Stimulated activated CD4-positive, alpha-beta T cell treated with anti-CD3 and anti-CD28 coated beads, Interleukin-4, amount 100 ng/mL, for 24 hours (primary cell): ENCODE results near the gene NT5DC3.

Experiments used
- DNase-seq: peaks from one replicate; pipeline ENCODE4 v3.0.0-alpha.2; 2020

NT5DC3 gene

DNA sequence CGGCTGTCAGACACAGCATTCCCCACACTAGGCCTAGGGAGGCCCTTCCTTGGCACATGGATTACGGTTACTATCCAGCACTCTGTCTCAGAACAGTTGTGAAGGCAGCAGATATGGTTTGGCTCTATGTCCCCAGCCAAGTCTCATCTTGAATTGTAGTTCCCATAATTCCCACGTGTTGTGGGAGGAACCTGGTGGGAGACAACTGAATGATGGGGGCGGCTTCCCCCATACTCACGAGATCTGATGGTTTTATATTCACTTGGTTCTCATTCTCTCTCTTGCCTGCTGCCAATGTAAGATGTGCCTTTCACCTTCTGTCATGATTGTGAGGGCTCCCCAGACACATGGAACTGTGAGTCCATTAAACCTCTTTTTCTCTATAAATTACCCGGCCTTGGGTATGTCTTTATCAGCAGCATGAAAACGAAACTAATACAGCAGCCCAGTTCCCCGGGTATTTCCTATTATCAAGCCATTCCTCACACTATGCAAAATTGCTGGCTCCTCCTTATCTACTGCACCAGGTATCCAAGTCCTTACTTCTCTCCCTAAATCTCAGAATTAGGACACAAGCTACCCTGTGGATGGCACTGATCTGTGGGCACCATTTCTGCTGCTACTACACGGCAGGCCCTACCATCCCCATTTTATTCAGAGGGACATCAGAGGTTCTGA is 33.3 kb downstream of the NT5DC3 start:
- DNase-seq, result no peak

DNA sequence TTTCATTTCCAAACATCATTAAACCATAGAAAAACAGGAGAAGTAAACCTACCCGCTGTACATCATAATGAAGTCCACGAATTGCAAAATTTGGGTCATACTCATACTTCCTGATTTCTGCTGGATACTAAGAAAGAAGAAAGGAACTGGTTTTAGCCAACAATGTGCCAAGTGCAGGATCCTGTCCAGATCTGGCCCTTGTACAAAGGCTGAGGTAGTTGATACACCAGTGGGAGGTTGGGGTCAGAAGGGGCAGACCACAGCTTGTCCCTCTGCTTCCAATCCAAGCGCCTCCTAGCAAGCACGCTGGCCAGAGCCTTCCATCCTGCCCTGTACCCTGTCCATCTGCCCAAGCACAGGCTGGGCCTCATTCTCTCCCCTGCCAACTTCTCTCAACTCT is 34.2 kb downstream of the NT5DC3 start:
- DNase-seq, result no peak

DNA sequence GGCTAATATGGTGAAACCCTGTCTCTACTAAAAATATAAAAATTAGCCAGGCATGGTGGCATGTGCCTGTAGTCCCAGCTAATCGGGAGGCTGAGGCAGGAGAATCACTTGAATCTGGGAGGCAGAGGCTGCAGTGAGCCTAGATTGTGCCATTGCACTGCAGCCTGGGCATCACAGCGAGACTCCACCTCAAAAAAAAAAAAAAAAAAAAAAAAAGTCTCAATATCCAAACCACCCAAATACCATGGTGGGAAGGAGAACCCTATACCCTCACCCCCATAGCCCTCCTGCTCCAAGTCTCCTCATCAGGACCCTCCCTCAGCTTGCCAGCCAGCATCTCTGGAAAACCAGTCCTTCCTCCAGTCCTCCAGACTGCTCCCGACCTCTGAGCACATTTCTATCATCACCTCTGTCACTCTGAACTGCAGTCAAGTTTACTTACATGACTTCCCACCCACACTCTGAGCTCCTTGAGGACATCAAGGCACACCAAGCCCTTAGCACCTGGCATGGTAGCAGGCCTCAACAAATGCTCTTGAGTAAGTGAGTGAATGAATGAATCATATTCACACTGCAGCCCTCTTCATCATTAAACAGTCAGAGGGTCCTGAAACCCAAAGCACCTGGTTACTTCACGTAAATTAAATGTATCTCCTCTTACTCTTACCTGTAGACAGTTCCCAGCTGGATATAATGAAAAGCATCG is 35.2 kb downstream of the NT5DC3 start:
- no peak for DNase-seq

DNA sequence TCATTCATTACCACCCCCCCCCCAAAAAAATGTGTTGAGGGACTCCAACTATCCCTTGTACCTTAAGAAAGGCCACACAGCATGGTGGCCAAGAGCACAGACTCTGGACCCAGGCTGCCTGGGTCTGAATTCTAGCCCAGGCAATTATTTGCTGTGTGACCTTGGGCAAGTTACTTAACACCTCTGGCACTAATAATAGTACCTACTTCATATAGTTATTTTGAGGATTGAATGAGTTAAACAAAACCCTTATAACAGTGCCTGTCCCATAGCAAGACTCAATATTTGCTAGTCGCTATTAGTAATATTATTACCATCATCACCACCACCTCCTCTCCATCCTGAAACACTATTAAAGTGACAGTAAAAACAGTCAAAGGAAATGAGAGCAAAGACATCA is 37.2 kb downstream of the NT5DC3 start:
- no peak for DNase-seq

DNA sequence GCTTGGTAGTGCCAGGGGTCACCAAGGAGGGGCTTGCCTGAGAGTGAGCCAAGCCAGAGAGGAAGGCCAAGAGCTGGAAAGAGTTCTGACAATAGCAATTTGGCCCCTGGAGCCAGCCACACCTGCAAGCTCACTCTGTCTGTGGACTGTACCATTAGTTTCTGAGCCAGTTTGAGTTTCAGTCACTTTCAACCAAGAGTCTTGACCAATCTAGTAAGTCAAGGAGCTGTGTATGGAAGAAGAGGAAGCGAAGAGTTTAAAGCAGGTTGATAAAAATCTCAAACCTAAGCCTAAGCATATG is 38.5 kb downstream of the NT5DC3 start:
- no peak for DNase-seq

DNA sequence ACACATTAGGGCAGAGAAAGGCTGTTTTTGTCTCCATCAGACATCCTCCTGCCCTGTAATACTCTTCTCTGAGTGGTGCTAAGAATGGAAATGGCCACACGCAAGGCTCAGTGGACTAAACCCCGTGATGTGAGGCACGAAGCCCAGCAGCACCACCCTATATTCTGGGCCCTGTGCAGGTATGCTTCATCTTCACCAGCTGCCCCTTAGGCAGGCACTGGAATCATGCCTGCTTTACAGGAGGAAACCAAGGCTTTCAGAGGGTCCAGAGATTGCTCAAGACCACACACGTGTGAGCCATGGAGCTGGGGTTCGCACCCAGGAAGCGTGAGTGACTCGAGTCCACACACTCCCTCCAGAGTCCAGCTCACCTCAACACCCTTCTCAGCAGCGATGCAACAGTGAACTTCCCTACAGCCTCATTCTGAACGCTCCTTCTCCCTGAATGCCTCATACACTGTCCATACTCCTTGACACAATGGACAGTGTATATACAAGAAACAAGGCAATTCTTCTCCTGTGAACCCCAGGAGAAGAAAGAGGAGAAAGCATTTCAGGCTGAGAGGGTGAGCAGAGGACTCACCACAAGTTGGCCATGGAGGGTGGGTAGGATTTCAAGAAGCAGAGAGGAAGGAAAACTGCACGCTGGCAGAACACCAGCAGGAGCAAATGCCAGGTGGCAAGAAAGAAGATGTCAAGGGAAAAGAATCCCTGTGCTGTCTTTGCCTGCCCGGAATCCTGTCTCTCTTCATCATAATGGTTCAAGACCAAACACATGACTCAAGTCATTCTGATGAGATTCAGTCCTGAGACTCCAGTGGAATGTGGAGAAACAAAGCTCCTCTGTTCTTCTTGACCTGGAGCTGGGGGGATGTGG is 39.1 kb downstream of the NT5DC3 start:
- DNase-seq, result no peak

DNA sequence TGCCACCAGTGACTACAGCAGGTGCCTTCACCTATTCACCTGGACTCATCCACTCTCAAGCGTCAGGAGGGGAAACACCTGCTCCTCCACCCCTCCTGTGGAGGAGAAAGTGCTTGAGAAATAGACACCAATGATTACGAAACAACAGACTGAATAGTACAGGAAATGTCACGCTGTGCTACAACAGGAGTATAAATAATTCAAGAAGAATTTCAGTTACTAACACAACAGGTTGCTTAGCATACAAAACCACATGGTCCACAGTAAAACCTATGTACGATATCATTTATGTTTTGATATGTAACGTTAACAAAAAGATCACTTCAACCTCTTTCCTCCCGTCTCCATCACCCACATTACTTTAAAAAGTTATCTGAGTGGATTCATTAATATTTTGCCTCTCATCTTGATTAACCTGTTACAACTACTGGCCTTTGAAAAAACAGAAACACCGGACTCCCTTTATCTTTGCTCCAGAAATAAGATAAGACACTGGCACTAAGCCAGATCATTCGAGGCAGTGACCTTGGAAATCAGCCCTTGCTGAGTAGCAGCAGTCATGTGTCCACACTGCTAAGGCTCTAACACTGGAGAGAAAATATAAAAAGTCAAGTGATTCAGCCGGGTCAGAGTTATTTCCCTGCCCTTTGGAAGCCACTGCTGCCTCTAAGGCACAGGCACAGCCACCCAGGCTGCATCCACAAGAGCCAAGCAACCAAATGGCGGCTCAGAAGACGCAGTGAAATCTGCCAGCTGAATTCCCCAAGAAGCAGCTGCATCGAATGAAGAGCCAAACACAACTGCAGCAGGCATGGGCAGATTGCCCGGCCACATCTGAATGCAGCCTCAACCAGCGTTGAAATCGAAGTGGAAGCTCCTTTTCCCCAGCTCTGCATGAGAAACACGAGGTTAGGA is 40.9 kb downstream of the NT5DC3 start:
- DNase-seq, result no peak

DNA sequence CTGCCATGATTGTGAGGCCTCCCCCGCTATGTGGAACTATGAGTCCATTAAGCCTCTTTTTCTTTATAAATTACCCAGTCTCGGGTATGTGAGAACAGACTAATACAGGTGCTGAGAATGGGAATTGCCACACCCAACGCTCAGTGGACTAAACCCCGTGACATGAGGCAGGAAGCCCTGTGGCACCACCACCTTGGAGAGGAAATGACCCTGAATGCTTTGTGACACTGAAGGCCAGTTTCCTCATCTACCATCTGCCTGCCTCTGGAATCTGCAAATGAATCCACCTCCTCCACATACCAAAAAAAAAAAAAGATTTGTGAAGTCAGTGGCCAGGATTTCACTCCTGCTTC is 41.6 kb downstream of the NT5DC3 start:
- DNase-seq, result no peak

DNA sequence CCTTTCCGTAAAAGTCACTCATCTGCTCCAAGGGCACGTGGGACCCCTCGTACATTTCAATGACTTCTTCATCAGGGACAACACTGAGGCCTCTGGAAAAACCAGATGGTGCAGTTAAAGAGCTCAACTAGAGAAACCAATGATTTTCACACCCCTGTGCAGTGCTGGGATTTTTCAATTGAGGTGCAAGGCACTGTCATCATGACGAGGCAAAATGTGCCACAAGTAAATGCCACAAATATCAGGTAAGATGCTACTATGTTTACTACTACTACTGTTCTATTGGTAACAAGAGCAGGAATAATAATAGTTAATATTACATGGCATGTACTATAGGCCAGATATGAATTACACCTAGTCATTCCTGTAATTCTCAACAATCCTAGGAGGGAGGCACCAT is 42.4 kb downstream of the NT5DC3 start:
- DNase-seq, result no peak

DNA sequence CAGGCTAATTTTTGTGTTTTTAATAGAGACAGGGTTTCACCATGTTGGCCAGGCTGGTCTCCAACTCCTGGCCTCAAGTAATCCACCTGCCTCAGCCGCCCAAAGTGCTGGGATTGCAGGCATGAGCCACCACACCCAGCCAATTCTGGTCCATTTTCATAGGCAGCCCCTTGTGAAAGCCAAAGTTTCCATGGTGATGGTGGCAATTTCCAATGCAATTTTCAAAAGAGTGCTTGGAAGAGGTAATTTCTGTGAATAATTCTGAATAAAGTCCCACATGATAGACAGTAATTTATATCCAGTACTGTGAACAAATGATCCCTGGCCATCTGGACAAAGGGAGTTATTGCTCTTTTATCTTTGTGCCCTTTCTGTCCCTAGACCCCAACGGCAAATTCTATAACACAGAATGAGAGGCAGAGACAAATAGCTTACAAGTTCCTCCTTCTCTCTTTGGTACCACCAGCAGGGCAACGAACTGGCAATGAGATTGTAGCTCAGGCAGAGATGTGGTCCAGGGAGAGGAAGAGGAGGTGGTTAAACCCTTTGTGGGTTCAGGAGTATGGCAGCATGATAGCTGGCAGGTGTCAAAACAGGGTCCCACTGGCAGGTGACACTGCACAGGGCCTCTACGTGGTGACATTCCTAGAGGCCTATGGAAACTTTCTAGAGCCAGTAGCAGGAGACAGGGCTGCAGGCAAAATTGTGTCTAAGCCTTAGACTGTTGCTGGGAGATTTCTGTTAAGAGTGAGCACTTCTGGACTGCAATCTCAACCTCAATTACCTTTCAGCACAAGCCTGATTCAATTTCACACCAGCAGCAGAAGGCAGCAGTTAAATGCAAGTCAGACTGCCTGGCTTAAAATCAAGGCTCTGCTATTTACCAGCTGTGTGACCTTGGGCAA is 46.5 kb downstream of the NT5DC3 start:
- DNase-seq, result no peak

DNA sequence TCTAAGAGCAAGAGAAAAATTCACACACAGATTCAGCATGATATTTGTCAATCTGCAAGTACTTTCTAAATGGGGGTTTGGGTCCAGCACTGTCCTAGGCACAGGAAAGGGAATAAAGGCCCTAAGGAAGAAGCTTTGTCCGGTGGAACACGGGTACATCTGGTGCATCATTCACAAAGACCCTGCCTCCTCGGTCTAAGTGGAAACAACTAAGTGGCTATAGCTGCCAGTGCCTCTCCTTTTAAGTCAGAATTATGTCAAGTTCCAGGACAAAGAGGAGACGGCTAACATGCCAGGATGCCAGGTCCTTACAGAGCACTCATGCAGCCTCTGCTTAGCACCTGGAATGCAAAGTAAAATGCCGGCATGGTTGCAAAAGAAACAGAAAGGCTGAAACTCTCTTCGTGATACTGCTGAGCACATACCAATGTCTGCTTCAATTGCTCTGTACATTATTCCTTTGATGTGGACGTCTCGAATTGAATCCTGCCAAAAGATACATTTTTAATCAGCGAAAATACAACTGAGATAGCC is 47.5 kb downstream of the NT5DC3 start:
- DNase-seq, result no peak

DNA sequence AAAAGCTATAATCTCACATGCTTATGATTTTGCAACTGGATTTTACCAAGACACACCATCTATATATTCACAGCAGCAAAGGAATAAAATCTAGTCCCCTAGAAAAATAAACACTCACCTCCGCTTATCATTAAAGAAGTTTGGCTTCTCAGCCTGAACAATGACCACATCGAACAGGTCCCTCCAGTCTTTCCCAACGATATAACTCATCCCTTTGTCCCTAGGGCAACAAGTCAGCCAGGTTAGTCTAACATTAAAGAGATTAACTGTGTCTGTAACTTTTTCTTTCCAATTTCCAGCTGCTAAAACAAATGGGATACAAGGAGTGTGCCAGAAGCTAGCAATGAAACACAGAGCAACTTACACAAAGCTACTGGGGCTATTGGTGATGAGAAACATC is 48.0 kb downstream of the NT5DC3 start:
- no peak for DNase-seq

DNA sequence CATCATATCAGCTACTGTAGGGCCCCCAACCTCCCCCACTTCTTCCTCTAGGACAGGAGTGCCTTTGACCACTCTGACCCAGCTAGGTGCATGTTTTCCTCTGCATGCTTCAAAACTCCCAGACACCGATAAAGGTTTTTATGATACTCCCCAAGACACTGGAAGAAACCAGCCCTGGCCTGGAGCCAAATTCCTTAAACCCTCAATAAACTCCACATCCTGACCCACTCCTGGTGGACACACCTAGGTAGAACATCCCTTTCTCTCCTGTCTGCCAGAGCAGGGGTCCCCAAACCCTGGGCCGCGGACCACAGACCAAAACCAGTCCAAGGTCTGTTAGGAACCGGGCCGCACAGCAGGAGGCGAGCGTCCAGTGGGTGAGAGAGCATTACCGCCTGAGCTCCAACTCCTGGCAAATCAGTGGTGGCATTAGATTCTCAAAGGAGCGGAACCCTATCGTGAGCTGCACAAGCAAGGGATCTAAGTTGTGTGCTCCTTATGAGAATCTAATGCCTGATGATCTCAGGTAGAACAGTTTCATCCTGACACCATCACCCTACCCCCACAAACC is 49.6 kb downstream of the NT5DC3 start:
- DNase-seq, result no peak

DNA sequence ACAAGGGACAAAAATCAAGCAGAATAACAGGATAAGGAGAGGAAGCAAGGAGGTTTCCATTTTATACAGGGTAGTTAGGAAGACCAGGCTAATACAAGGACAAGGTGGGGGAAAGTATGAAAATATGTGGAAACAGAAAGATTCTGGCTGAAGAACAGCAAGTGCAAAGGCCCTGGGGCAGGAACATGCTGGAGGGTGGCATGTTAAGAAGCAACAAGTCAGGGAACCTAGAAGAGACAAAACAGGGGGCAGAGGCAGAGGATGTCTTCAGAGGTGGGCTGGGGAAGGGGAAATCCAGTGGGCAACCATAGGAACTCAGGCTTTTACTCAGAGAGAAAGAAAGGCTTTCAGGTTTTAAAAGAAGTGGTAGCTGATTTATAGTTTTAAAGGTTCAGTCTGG is 54.8 kb downstream of the NT5DC3 start:
- no peak for DNase-seq

DNA sequence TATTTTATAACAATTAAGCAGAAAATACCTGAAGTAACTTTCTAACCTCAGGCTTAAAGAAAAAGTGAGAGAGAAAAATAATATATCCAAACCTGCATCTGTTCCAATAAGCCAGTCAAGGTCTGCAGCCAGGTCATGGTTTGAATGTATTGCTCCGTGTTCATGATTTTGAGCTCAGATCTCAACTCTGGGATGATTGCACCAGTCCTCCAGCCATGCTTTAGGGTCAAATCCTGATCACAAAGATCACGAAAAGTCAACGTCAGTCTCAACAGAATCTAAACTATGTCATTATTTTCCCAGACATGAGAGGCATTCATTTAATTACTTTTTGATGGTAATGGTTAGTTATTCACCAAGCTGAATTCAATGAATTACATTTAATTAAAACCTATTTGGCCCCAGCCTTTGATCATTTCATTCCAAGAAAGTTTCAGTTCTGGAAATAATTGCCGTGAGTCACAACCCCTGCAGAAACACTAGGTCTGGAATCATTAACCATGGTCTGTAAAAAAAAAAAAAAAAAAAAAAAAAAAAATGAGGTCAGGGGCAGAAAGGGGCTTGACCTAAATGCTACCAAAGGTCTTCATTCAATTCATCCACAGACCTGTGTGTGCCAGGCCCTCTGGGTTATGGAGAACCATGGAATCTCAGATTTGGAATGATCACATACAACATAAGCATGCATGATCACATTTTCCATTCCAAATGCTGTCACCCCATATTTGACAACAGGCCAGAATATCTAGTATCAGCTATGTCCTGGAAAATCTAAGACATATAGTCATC is 55.6 kb downstream of the NT5DC3 start:
- DNase-seq, result no peak

DNA sequence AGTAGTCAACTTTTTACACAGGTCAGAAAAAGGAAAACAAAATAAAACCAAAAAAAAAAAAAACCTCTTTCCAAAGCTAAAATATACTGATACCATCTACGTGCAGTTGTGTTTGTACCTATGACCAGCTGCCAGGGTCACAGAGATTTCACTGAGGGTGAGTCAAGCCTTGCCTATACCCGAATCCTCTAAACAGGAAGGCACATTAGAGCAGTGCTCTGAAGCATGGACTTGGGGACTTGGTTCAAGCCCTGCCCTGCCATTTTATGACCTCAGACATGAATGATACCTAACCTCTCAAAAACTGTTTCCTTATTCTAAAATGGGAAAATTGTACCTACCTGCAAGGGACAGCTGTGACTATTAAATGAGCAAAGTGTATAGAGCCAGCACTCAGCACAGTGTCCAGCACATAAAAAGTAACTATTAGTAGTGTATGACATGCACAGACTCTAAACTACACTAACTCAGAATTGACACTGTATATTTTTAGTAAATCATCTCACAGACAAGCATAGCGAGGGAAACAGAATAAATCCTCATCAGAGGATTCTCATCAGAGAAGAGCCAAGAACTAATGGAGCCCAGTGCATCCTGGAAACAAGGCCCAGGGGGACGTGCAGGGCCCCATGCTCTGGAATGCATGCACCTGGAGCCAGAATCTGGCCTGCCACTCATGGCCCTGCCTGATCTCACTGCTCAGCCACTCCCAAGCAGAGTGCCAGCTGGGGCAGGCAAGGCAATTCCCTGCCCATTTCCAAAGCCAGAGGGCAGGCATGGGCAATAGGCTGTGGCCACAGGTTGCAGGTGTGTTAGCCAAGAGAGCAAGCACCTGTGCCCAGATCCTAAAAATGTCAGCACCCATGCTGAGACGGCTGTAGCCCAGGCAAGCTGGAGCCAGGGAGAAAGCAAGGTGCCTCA is 57.0 kb downstream of the NT5DC3 start:
- no peak for DNase-seq

DNA sequence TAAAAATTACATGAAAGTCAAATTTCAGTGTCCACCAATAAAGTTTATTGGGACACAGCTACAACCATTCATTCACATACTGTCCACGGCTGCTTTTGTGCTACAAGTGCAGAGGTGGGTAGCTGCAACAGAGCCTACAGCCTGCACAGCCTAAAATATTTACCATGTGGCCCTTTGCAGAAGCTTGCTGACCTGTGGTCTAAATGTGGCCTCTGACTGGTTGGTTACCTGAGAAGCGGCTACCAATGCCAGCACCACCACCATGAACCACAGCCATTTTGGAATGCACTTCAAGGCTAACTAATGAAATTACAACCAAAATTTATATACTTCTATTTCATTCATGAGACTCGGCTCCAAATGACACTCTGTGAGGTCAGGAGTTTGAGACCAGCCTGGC is 58.6 kb downstream of the NT5DC3 start:
- DNase-seq, result no peak

DNA sequence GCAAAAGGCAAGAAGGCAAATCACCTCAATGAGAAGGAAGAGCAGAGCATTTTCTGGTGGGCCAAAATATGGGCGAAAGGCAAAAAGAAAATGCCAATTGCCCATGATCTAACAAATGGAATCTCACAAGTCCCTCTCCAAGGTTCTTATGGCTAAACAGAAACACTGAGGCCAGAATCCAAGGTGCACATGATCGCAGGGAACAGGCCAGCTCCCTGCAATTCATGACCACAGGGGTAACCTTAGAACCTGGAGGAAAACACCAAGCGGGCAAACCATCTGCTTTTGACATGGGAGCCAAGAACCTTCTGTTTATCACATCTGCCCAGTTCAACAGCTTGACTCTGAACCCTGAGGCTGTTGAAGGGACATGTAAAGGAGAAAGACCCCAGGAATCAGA is 60.0 kb downstream of the NT5DC3 start:
- no peak for DNase-seq

DNA sequence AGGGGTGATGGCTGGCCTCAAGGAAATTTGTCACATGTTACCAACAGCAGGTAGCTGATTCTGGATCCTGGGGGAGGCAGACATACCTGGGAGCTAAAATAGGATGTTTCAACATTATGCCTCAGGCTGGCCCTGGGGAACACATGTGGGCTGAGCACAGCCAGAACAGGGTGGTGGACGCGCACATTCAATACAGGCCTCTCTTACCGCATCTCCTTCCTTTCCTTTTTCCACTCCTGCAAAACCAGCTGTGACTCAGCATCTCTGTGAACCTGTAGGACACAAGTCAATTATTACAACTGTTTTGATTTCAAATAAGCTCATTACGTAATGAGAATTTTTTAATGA is 61.0 kb downstream of the NT5DC3 start:
- no peak for DNase-seq
